Kidney glomerular epithelial cell (primary cell): ENCODE data around the gene NT5C2.
A peak's percentile ranks its signal among the peaks of the same experiment; 100 is the strongest.

Source experiments
- DNase-seq: peaks from one replicate; lab custom pipeline; 2025; lab: John Stamatoyannopoulos, UW

The NT5C2 gene

GRCh38 chr10:103058034-103058433, 135.0 kb downstream of the NT5C2 start:
- no peak for DNase-seq

GRCh38 chr10:103055105-103055504, 138.0 kb downstream of the NT5C2 start:
- no peak for DNase-seq

DNA sequence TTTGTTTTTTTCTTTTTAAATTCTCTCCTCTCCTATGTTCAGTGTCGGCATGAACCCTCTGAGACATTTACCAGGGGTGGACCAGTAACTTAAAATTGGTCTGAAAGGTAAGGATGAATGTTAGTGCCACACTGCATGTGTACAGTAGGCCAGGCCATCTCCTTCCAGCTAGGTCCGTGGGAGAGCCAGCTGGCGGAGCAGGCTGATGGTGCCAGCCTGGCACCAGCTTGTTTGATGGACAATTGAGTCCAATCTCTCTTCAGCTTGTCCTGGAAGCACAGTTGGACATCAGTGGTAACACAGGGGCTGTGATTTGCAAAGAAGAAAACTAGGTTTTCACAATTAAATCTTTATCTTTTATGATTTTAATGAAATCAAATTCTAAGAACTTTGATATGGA, 138.5 kb downstream of the NT5C2 start:
- DNase-seq, result no peak

DNA sequence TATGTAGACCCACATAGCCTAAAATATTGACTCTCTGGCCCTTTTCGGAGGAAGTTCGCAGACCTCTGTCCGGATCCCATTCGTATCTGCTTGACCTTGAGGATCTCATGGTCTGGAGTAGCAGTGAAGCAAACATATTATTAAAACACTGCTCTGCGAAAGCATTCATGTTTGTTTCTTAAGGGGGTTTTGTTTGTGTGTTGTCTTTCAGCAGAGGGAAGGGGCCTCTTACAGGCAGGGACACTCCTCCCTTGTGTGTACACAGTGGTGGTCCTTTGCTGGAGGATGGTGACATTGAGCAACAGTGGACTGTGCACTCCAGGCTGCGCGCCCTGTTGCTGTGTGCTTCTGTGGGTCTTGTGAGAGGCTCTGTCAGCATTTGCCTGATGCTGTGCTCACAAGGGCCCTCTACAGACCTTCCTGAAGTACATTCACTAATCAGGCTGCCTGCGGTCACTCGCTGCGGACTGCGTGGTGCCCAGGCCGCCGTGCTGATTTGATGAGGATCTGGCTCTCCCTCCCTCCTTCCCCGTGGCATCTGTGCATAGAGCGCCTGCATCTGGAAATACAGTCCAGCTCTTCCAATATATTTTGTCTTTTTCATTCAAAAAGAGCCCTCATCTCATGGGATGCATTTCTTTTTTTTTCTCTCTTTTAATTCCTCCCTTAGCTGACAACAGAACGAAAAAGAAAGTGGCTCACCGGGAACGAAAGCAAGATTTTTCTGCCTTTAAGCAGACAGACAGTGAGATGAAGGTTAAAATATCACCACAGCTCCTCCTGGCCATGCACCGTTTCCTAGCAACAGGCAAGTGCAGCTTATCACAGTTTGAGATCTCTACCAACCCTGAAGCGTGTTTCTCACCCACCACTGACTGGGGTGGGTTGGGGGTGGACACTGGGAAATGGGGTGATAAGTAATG, 139.2 kb downstream of the NT5C2 start:
- peak; percentile 58 for DNase-seq

- DNase-seq, result no peak
Observed at GRCh38 chr10:103049237-103049636, 143.8 kb downstream of the NT5C2 start.

DNA sequence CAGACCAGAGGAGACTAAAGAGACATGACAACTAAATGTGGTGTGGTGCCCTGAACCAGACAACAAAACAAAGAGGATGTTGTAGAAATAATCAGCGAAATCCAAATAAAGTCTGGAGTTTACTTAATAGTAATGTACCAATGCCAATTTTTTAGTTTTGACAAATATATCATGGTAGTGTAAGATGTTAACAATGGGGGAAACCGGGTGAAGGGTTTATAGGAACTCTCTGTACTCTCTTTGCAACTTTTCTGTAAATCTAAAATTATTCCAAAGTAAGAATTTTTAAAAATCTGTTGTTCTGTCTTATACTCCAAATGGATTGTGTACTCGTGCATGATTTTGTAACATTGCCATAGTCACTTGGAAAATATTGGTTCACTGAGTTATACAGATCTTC, 145.7 kb downstream of the NT5C2 start:
- DNase-seq, result no peak

- DNase-seq, result no peak
Observed at GRCh38 chr10:103045961-103046360, 147.1 kb downstream of the NT5C2 start.

- DNase-seq, result no peak
Observed at GRCh38 chr10:103044942-103045489, 148.1 kb downstream of the NT5C2 start.

- no peak for DNase-seq
Observed at GRCh38 chr10:103042908-103043307, 150.2 kb downstream of the NT5C2 start.

GRCh38 chr10:103042129-103042528, 150.9 kb downstream of the NT5C2 start:
- no peak for DNase-seq

GRCh38 chr10:103041391-103041790, 151.7 kb downstream of the NT5C2 start:
- no peak for DNase-seq

GRCh38 chr10:103040418-103040817, 152.7 kb downstream of the NT5C2 start:
- DNase-seq, result peak; percentile 0

DNA sequence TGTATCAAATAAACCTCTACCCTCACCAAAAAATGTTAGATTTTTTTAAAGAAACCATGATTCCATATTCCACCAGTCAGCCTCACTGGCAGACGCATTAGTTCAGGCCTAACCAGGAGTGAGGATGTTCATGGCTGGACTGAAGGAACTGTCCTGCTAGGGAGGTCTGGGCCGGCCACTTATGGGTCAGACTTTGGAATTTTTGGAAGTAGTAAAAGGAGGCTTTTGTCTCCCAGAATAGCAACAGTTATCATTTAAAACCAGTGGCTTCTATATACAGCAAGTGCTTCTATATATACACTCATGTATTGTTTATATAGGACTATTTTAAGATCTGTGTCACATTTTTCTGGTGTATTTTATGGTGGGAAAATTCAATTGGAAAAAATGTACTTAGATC, 154.5 kb downstream of the NT5C2 start:
- no peak for DNase-seq
